ENCODE results near the gene SPHK1.

Gene SPHK1

DNA sequence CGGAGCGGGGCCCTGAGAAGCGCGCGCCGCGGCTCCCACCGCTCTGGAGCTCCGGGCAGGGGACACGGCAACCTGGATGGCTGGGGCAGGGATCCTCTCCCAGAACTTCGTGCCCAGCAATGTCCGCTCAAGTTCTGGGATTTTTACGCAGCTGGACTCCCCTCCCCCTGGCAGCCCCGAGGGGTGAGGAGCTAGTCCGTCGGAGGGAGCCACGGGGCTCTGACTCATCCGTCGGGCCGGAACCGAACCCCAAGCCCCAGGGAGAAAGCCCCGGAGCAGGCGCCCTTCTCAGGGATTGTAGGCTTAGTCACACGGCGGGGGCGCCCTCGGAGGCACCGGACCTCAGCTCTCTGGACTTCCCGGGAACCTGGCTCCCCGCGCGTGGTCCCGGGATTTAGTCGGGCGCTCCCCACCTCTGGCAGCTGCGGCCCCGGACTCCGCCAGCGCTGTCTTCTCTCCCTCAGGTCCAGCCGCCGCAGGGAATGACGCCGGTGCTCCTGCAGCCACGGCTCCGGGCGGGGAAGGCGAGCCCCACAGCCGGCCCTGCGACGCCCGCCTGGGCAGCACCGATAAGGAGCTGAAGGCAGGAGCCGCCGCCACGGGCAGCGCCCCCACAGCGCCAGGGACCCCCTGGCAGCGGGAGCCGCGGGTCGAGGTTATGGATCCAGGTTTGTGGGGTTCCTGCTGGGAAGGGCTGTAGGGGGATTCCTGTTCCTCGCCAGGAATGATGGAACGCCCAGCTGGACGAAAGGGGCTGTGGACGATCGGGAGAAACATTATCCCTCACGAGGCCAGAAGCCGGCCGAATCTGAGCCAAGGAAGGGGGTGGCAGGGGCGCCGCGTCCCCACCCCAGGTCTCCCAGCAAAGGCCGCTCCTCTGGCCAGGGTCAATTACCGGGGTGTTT lies 830 bp downstream of the SPHK1 start:
- DNase-seq (ENCODE audit: low spot score): peak; percentile 73

DNA sequence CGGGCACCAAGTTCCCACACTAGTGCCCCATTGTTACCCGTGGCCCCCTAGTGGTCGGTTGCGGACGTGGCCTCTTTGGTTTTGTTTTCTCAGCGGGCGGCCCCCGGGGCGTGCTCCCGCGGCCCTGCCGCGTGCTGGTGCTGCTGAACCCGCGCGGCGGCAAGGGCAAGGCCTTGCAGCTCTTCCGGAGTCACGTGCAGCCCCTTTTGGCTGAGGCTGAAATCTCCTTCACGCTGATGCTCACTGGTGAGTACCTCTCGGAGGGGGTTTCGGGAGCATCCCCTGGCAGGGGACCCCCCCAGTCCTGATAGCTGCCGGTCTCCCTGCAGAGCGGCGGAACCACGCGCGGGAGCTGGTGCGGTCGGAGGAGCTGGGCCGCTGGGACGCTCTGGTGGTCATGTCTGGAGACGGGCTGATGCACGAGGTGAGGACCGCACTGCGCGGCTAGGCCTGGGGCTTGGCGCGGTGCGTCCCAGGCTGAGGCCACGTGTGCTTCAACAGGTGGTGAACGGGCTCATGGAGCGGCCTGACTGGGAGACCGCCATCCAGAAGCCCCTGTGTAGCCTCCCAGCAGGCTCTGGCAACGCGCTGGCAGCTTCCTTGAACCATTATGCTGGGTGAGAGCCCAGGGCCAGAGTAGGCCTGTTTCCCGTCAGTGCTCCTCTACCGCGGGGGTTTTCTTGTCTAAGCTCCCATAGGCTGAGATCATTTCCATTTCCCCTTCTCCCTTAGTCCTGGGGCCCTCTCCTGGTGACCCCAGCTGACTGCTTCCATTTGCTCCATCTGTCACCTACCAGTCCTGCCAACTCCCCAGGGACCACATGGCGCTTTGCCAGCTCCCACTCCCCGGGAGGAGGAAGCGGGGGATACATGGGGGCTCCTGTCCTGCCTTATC lies 1.7 kb downstream of the SPHK1 start:
- peak; percentile 93 for DNase-seq (ENCODE audit: low spot score)

DNA sequence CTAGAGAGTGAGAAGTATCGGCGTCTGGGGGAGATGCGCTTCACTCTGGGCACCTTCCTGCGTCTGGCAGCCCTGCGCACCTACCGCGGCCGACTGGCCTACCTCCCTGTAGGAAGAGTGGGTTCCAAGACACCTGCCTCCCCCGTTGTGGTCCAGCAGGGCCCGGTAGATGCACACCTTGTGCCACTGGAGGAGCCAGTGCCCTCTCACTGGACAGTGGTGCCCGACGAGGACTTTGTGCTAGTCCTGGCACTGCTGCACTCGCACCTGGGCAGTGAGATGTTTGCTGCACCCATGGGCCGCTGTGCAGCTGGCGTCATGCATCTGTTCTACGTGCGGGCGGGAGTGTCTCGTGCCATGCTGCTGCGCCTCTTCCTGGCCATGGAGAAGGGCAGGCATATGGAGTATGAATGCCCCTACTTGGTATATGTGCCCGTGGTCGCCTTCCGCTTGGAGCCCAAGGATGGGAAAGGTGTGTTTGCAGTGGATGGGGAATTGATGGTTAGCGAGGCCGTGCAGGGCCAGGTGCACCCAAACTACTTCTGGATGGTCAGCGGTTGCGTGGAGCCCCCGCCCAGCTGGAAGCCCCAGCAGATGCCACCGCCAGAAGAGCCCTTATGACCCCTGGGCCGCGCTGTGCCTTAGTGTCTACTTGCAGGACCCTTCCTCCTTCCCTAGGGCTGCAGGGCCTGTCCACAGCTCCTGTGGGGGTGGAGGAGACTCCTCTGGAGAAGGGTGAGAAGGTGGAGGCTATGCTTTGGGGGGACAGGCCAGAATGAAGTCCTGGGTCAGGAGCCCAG lies 2.8 kb downstream of the SPHK1 start:
- DNase-seq (ENCODE audit: low spot score): no peak

DNA sequence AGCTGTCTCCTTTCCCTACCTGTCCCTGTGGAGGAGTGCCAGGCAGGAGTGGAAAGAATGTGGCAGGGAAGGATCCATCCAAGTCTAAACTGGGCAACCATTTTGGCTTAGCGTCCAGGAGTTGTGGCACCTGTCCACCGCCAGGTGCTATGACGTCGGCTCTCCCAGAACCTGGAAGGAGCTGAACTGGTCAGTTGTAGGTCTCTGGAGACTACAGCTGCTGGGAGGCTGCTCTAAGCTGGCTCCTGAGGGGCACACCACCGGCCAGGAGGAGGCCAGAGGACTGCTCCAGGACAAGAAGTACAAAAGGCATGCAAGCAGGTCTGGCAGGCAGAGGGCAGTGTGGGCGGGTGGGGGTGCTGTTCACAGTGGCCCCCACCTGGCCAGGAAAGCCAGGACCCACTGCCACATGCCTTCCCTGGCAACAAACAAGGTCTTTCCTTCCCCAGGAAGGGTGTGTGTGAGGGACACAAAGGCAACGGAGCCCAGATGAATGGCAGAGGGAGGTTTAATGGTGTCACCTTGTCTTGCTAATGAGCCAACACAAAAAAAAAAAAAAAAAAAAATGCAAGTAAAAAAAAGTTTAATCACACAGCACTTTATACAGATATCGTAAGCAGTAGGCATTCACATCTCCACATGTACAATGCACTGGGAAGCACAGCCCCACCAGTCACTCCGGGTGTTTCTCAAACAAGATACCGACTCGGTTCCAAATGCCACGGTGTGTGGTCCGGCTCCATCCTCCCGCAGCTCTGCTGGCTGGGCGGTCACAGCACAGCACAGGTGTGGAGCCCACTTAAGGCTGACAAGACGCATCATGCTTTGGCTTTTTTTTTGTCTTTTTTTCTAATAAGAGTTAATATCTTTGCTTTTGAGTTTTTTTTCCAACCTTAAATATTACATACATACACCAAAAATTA lies 4.8 kb downstream of the SPHK1 start:
- no peak for DNase-seq (ENCODE audit: low spot score)

DNA sequence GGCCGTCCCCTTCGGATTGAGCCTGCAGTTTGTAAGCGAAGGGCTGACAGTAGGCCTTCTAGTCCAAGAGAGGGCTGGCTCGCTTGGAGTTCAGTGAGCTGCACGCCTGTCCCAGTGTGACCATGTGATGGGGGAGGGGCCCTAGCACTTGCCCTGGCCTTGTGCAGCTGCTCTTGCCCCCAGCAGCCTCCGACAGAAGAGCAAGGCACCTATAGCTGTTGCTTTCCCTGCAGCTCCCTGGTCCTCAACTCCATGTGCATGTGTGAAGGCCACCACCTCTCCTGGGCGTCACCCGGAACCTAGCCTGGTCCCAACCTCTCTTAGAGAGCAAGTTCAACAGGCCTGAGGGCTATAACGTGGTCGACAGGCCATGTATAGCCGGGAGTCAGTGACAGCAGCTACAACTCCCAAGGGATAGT lies 5.6 kb downstream of the SPHK1 start:
- no peak for DNase-seq (ENCODE audit: low spot score)

DNA sequence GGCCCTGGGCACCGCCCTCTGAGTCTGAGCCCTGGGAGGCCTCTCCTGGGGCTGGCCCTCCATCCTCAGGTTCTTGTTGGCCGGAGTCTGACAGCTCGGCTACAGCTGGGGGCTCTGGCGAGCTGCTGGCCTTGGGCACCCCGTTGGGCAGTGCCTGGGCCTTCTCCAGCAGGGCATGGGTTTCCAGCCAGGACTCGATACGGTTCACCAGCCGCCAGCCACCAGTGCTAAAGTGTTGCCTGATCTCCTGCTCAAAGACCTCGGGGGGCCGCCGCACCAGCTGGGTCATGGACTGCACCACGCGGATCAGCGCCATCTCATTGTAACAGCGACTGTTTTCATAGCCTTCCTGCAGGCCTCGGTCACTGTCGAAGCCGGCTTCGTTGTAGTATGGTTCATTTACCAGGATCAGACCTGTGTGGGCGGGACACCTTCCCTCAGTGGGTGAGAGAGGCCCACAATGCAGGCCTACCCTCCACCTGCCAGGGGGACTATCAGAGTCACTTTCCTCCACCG lies 6.8 kb downstream of the SPHK1 start:
- no peak for DNase-seq (ENCODE audit: low spot score)

DNA sequence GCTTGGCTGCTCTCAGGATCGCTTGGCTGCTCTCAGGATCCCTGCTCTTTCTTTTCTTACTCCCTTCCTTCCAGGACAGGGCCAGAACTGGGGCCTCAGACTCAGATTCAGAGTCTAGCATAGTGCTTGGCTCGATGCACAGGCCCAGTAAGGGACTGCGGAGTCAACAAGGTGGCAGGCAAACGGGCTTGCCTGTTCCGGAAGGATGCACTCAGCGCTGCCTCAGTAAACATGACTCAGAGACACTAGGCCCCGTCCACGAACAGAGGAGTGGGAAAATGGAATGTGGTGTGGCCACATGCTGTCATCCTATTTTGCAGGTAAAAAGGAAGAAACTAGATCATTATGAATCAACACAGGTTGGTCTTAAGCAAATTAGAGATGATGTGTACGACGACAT lies 9.8 kb downstream of the SPHK1 start:
- DNase-seq (ENCODE audit: low spot score): no peak

DNA sequence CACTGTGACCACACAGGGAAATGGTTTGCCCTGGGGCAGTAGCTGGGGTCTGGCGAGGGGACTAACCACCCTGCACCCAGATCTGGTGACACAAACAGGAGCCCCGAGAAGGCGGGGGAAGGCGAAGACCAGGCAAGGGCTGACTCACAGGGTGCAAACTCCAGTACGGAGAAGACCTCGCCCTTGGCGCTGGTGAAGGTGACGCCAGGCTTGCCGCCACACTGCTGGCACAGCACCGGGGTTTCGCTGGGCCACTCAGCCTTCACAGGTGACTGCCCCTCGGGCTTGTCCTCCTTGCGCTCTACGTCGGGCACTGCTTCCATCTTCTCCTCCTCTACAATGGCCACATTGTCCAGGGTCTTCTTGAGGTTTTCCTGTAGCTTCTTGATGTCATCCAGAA lies 11.6 kb downstream of the SPHK1 start:
- no peak for DNase-seq (ENCODE audit: low spot score)

DNA sequence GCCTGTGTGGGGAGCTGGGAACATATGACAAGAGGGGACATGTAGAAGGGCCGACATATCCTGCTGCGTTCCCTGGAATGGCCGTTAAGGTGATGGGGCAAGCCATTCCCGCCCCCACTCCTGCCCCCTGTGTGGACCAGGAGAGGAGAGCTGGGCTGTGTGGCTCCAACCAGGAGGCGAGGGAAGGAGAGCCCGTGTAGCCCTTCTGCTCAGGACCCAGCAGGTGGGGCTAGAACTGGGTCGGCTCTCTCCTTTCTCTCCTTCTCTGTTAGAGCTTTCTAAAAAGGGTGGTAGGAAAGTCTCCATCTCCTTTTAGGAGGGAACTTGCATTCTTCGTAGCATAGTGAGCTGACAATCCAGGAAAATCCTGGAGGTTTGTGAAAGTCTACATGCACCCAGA lies 12.8 kb downstream of the SPHK1 start:
- no peak for DNase-seq (ENCODE audit: low spot score)

DNA sequence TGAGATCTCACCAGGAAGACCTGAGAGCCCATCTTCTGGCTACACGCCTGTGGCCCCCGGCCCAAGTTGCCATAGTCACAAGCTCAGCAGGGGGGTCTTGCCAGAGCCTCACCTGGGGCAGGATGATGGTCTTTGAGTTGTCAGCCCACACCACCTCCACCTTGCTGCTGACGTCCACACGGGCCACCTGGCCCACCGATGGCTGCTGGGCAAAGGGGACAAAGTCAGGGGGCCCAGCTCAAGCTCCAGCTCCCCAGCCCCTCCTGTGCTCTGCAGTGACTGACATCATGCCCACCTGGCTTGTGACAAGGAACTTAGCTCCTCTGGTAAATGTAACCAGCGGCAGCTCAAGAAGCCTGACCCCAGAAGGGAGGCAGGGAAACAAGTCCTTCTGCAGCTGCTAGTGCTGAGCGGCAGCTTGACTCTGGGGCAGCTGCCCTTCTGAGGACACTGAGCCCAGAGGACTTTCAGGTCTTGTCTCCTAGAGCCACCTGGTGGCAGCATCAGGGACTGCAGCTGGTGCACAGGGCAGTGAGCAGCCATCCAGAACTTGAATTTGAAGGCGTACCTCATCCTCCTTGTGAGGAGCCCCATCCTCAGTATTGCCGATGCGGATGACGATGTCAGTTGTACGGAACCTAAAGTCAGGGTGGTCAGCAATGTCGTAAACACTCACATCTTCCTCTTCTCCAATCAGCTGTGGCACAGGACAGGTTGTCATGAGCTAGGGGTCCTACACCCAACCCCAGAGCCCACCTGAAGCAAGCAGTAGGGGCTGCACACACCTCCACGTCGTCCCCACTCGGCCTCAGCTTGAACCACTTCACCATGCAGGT lies 13.5 kb downstream of the SPHK1 start:
- DNase-seq (ENCODE audit: low spot score): peak; percentile 94

DNA sequence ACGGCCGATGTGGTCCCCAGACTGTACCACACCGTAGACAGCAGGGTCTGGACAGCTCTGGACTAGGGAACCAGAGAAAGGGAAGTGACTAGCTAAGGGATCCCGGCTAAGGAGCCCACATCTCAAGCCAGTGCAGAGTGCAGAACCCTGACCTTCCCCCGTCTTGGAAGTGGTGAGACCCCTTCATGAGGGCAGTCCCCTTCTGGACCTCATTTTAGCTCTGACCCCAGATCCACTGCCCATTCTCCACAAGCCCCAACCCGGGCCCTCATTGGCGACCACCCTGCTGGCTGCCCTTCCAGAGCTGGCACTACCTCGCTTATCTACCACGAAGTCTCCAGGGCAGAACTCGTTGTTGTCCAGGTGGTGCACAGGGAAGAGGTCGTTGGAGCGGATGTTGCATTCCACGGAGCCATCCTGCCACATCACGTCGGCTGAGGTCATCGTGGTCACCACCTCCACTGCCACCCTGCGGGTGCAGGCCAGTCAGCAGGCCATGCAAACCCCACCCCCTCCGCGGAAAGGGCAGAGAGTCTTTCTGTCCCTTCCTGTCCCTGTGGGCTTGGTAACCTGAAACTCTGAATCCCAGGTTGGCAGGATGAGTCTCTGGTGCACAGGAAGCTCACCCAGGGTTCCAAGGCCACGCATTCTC lies 14.2 kb downstream of the SPHK1 start:
- no peak for DNase-seq (ENCODE audit: low spot score)

DNA sequence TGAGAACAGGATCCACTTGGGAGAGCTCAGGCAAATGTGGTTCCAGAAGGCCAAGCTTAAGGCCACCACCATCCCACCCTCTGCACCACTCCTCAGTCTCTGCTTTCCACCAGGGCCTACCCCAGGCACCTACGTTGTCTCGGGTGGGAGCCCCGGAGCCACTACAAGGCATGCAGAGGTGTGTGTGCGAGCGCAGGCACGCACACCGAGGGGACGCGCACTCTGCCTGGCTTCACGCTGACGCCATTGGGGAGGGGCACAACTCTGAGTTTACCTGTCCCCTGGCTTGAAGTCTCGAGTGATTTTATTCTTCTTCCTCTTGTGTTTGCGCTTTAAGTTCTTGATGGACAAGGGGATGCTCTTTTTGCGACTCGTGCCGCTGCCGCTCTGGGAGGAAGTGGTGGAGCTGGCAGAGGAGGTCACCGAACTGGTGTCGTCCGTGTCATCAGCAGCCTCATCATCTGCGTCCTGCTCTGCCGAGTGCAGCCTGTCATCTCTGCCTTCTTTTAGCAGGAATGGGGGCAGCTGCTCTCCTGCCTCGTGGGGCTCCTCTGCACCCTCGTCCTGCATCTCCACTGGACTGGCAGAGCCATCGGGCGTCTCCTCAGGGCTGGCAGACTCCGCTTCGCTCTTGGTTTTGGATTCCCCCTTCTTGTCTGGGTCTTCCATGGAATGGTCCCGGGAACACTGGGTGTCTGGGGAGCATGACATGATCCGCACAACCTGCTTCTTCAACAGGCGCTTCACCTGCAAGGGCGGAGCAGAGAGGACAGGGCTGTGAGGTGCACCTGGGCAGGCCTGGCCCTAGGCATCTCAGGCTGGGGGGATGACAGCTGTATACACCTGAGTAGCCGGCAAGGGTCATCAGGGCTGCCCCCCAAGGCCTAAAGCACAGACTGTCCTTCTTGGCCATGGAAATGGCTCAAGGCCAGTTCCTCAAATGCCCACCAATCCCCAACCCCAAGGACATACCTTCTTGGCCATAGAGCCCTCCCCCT lies 15.1 kb downstream of the SPHK1 start:
- DNase-seq (ENCODE audit: low spot score): no peak

DNA sequence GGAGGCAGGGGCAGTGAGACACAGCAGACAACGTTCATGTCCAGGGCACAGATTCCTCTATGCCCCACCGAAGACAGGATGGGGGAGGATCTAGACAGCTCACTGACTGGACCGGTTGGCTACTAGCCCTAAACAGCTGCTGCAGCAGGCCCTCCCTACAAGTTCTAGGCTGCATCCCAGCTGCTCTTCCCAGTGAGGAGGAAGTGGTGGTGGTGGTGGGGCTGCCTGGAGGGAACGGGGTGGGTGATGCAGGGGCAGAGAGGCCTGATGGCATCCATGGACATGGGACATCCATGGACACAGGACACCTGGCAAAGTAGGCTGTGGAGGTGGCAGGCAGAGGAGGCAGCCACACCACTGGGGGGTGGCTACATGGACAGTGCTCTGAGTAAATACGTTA lies 18.3 kb downstream of the SPHK1 start:
- no peak for DNase-seq (ENCODE audit: low spot score)

DNA sequence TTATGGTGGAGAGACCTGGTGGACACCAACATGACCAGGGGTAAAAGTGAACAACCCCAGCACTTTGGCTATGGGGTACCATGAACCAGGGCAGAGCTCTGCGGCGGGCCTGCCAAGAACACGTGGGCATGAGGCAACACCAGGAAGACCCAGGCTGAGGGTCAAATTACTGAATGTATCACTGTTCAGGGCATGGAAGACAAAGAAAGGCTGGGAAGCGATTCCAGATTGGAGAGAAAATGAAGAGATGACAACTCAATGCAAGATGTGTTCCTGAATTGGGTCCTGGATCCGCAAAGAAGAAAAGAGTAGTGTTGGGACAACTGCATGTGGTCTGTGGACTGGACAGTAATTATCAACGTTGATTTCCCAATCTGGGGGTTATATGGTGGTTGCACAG lies 19.8 kb downstream of the SPHK1 start:
- no peak for DNase-seq (ENCODE audit: low spot score)

DNA sequence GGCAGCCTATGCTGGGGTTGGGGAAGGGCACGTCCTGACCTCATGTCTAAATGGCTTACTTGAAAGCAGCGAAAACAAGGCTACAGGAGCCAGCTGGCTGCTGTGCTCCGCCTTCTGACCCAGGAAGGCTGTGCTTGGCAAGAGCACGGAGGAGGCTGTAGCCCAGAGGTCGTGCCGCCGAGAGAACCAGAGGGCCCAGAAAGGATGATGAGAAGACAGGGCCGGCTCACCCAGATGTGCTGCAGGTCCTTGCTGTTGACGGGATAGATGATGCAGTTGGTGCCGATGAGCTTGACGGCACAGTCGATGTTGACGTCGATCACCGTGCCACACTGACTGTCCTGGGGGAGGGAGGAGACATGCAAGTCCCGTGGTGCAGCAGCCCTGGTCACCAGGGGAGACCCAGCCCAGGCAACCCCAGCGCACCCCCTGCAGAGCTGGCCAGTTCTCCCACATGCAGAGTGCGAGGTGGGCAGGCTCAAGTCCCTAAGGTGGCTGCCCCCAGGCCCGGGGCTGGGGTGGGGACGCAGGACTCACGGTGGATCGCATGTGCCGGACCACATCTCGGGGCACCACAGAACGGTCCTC lies 20.7 kb downstream of the SPHK1 start:
- no peak for DNase-seq (ENCODE audit: low spot score)

DNA sequence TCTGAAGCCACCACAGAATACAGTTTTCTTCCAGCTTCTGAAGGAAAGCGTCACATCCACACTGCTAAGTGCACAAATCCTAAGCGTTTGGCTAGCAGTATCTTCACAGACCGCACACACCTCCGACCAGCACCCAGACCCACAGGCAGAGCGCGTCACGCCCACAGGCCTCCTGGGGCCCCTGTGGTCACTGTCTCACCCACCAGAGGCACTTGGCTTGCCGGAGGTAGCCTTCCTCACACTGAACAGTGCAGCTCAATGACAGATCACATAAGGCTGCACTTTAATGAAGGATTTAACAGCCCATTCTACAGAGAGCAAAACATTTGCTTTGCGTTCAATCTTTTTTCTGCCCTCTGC lies 21.2 kb downstream of the SPHK1 start:
- DNase-seq (ENCODE audit: low spot score): no peak

DNA sequence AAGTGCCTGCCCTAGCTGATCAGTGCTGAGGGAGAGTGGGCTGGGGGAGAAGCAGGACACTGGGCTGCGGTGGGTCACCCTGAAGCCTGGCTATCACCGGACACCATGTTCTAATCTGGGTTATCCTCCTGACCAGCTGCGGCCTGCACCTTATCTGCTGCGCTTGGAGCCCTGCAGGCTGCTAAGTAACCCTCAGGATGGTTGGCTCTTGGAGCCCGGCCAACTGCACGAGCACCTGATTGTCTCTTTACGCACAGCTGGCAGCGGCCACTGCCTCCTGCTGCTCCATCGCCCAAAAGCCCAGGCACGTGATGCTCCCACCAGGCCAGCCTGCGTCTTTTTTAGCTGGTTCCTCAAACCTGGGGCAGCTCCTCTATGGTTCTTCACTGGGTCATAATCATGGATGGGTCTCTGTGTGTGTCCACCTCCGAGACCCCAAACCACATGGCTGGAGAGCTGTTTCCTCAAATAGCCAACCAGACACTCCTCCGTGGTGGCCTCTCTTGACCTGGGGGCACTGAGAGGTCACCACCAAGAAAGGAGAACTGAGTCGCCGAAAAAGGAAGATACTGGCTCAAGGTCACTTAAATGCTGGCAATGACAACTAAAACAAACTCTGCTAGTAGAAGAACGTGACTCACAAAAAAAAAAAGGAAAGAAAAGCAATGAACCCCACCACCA lies 21.7 kb downstream of the SPHK1 start:
- DNase-seq (ENCODE audit: low spot score): no peak

All from ecto neural progenitor cell (in vitro differentiated cells).